Keratinocyte (primary cell): ENCODE measurements around the gene CARD18. TPM values are rescaled to one million over a fixed set of nuclear protein-coding genes. Genes with fewer than 3 reads are reported as not detected.
A peak's percentile ranks its signal among the peaks of the same experiment; 100 is the strongest.

ENCODE experiments used
- DNase-seq: peaks from one replicate; pipeline ENCODE4 v3.0.0-alpha.2; 2011; ENCODE audit warnings: low read depth, missing footprints, low spot score
- FAIRE-seq: peaks from 2 replicates; lab custom pipeline; 2011; peaks lifted over from hg19 to GRCh38; lab: Jason Lieb, UNC
- H2AFZ ChIP-seq: 2 replicates; pipeline ENCODE4 v1.6.0; 2012; ENCODE audit warnings: low read length, control low read depth, inconsistent platforms; ENCODE audit not compliant: control insufficient read depth
- H3K27ac ChIP-seq: 2 replicates; pipeline ENCODE4 v1.5.1; 2011; ENCODE audit warnings: low read length; ENCODE audit not compliant: control insufficient read depth, insufficient read depth
- H3K27me3 ChIP-seq: 3 replicates; pipeline ENCODE4 v1.6.0; 2011; ENCODE audit warnings: low read length; ENCODE audit not compliant: control insufficient read depth, insufficient read depth; ENCODE audit errors: extremely low read depth
- H3K36me3 ChIP-seq, 2 experiments: 2 replicates in 1 of 2; 3 replicates in 1 of 2; pipeline ENCODE4 v1.5.1; 2011; ENCODE audit warnings: low read length in 2 of 2, mild to moderate bottlenecking in 1 of 2; ENCODE audit not compliant: control insufficient read depth in 2 of 2, insufficient read depth in 2 of 2; ENCODE audit errors: extremely low read depth in 1 of 2
- H3K4me1 ChIP-seq: 3 replicates; pipeline ENCODE4 v1.5.1; 2011; ENCODE audit warnings: low read length; ENCODE audit not compliant: control insufficient read depth, insufficient read depth; ENCODE audit errors: extremely low read depth
- H3K4me2 ChIP-seq: 3 replicates; pipeline ENCODE4 v1.6.0; 2011; ENCODE audit warnings: low read depth, low read length; ENCODE audit not compliant: control insufficient read depth, insufficient read depth; ENCODE audit errors: extremely low read depth
- H3K4me3 ChIP-seq, 3 experiments: fragments of 200-600 bp in 1 of 3; sonication (generic) in 1 of 3; 2 replicates in 2 of 3; 3 replicates in 1 of 3; pipeline ENCODE4 v1.5.1; 2011 to 2016; ENCODE audit warnings: low read length in 3 of 3, mild to moderate bottlenecking in 3 of 3, control low read depth in 2 of 3, inconsistent platforms in 1 of 3, low read depth in 1 of 3, mixed read lengths in 1 of 3, mixed run types in 1 of 3, moderate library complexity in 1 of 3; ENCODE audit not compliant: control insufficient read depth in 2 of 3, insufficient read depth in 2 of 3; ENCODE audit errors: extremely low read depth in 1 of 3
- H3K79me2 ChIP-seq: 2 replicates; pipeline ENCODE4 v1.6.0; 2012; ENCODE audit warnings: low read length; ENCODE audit not compliant: control insufficient read depth, insufficient read depth
- H3K9ac ChIP-seq: 3 replicates; pipeline ENCODE4 v1.6.0; 2011; ENCODE audit warnings: low read length; ENCODE audit not compliant: control insufficient read depth, insufficient read depth; ENCODE audit errors: extremely low read depth
- H3K9me1 ChIP-seq: 3 replicates; pipeline ENCODE4 v1.6.0; 2011; ENCODE audit warnings: low read length; ENCODE audit not compliant: control insufficient read depth, insufficient read depth; ENCODE audit errors: extremely low read depth
- H3K9me3 ChIP-seq: 2 replicates; pipeline ENCODE4 v1.5.1; 2012; ENCODE audit warnings: low read depth, low read length; ENCODE audit not compliant: control insufficient read depth
- H4K20me1 ChIP-seq: 3 replicates; pipeline ENCODE4 v1.6.0; 2011; ENCODE audit warnings: low read length; ENCODE audit not compliant: control insufficient read depth, insufficient read depth; ENCODE audit errors: extremely low read depth
- CTCF ChIP-seq, 3 experiments: IDR thresholded peaks in 1 of 3; conservative IDR thresholded peaks in 1 of 3; optimal IDR thresholded peaks in 1 of 3; 2 replicates in 2 of 3; 3 replicates in 1 of 3; pipeline versions ENCODE3 to v1.5.1; 2011; ENCODE audit warnings: low read length in 3 of 3, mild to moderate bottlenecking in 3 of 3, moderate library complexity in 2 of 3, control low read depth in 1 of 3, inconsistent platforms in 1 of 3; ENCODE audit not compliant: insufficient read depth in 2 of 3; ENCODE audit errors: extremely low read depth in 1 of 3
- EZH2 ChIP-seq: IDR thresholded peaks from one replicate; pipeline ENCODE4 v1.6.1; 2012; ENCODE audit warnings: inconsistent platforms, mild to moderate bottlenecking, low read length, moderate library complexity
- dilution Hi-C: fragments of 300-500 bp; cut with MboI; formaldehyde crosslinking; loops from one replicate; pipeline ENCODE4 v1.7.0; 2020; ENCODE audit warnings: low sequenced_read_pairs; ENCODE audit not compliant: extremely low pct_ligation_motif_present
- polyA plus RNA-seq, 5 experiments: library from polyadenylated mRNA; depleted of rRNA in 3 of 5; stranded (reverse) in 3 of 5; stranded (forward) in 1 of 5; unstranded in 1 of 5; fragments of >200 nt; gene quantifications; 1 replicate in 1 of 5; 2 replicates in 3 of 5; 3 replicates in 1 of 5; pipeline versions ENCODE4 v1.2.1 to v1.2.3, GENCODE V29; 2011 to 2012; ENCODE audit warnings: missing spikeins in 2 of 5, low read depth in 1 of 5, low replicate concordance in 1 of 5

Gene CARD18
- polyA plus RNA-seq, 1 donor (not counting 4 experiments of a cell fraction or from before 2014, with no cell fraction given) = 10.4 TPM

- Histone ChIP-seq H3K79me2 (no peaks in the 10 kb centered on the region), H4K20me1 (no peaks in the 10 kb centered on the region), H3K27ac (peak overlapping the region; percentile 44), H3K27me3 (no peaks in the 10 kb centered on the region), H3K9me1 (no peaks in the 10 kb centered on the region), H2AFZ (peak overlapping the region; percentile 57), H3K4me3 (peak overlapping the region in 2 of 3 experiments; percentile 21 to 39), H3K4me2 (peak overlapping the region; percentile 64), H3K9ac (no peak overlapping the region), H3K36me3 (no peaks in the 10 kb centered on the region), H3K4me1 (peaks cover 9% of the 10 kb centered on the region), H3K9me3 (no peaks in the 10 kb centered on the region)
- FAIRE-seq (peak; percentile 74), DNase-seq (no peak)
- dilution Hi-C loops = no loop called here
- TF ChIP-seq CTCF (optimal IDR thresholded peaks at IDR 0.05 in 1 of 3, IDR thresholded peaks at IDR 0.05 in 1 of 3, conservative IDR thresholded peaks at IDR 0.05 in 1 of 3; ENCODE audit: extremely low read depth in 1 of 3, insufficient read depth in 2 of 3, low read length in 3 of 3) = no peak
- no peak for TF ChIP-seq EZH2
Measured at GRCh38 chr11:105092256-105093239, 47.0 kb downstream of the CARD18 start.

Other genes with a start within 250 kb of the CARD18 start
- not detected in 3 replicates for gene CASP12, start 241.3 kb downstream of the CARD18 start, polyA plus RNA-seq
- 106 to 130 TPM (median 127 TPM) in 3 replicates for gene CASP4, start 171.2 kb downstream of the CARD18 start, polyA plus RNA-seq
- 0.15 TPM in 1 of 3 replicates, not detected in the others for gene CASP5, start 116.6 kb downstream of the CARD18 start, polyA plus RNA-seq
- gene CASP1, start 104.6 kb downstream of the CARD18 start, polyA plus RNA-seq = 30.7 to 69.1 TPM (median 56.0 TPM) in 3 replicates
- gene CARD16, start 94.4 kb downstream of the CARD18 start, polyA plus RNA-seq = 11.9 to 16.6 TPM (median 13.4 TPM) in 3 replicates